Ovary (tissue), 9 donors: ENCODE measurements around the gene BCL11B. TPM values are rescaled to one million over a fixed set of nuclear protein-coding genes. Genes with fewer than 3 reads are reported as not detected.
"Not testable (repeated sequence)": the region's sequence is repeated elsewhere in the genome, so short reads cannot be mapped to it uniquely, and the experiment has no call there.

Experiments used
- DNase-seq, 5 donors: peaks; one replicate each; pipeline ENCODE4 v3.0.0-alpha.2; 2019 to 2020
- H3K27ac ChIP-seq, 2 donors: fragments of 200-600 bp; one replicate each; pipeline versions ENCODE4 v1.5.1 to v1.8.0; 2019 to 2022
- H3K27me3 ChIP-seq: fragments of 200-600 bp; one replicate; pipeline ENCODE4 v1.8.0; 2022
- H3K36me3 ChIP-seq: fragments of 200-600 bp; sonication (generic); one replicate; pipeline ENCODE4 v1.5.1; 2019
- H3K4me1 ChIP-seq: one replicate; pipeline ENCODE4 v1.8.1; 2013; ENCODE audit warnings: mild to moderate bottlenecking, moderate library complexity; ENCODE audit not compliant: insufficient read depth
- H3K4me3 ChIP-seq: fragments of 200-600 bp; sonication (generic); one replicate; pipeline ENCODE4 v1.5.1; 2017
- H3K9me3 ChIP-seq, 2 donors: fragments of 200-600 bp in 1 of 2; sonication (generic) in 1 of 2; one replicate each; pipeline versions ENCODE4 v1.5.1 to v1.8.1; 2013 to 2019; ENCODE audit warnings: mild to moderate bottlenecking in 1 of 2, moderate library complexity in 1 of 2
- CTCF ChIP-seq, 3 donors: fragments of 450-650 bp in 2 of 3; fragments of 200-600 bp in 1 of 3; IDR thresholded peaks; one replicate each; pipeline versions ENCODE4 v1.5.1 to v1.8.0; 2016 to 2022; ENCODE audit warnings: antibody characterized with exemption in 3 of 3, mild to moderate bottlenecking in 1 of 3
- EP300 ChIP-seq: sonication (generic); formaldehyde crosslinking; IDR thresholded peaks from one replicate; pipeline ENCODE4 v1.6.1; 2017; ENCODE audit warnings: antibody characterized with exemption
- POLR2A ChIP-seq: fragments of 450-650 bp; IDR thresholded peaks from one replicate; pipeline ENCODE4 v1.6.1; 2017; ENCODE audit warnings: antibody characterized with exemption, mild to moderate bottlenecking, moderate library complexity
- WGBS, 3 donors: extraction: QIAGEN DNeasy Blood & Tissue Kit in 1 of 3; methylation state at CpG; one replicate each; pipeline versions ENCODE4 v1.1.5 to v1.1.7; 2013 to 2017; 5-methylcytosine and 5-hydroxymethylcytosine counted together
- intact Hi-C, 4 donors: fragments of 100-400 bp; cut with DNase I; formaldehyde crosslinking; loops; one replicate each; pipeline versions ENCODE4 v1.11.0 to v1.15.1; 2022 to 2023
- polyA plus RNA-seq, 2 donors: library from polyadenylated mRNA; stranded (reverse); fragments of 200-250 nt in 1 of 2; fragments of 350-450 nt in 1 of 2; fragmentation: Illumina TruSeq in 1 of 2; extraction: RNeasy Lipid Tissue Mini Kit (QIAGEN cat#74804) in 1 of 2; gene quantifications; one replicate each; pipeline ENCODE4 v1.2.3, GENCODE V29; 2013 to 2014
- total RNA-seq, 7 donors: library from RNA; depleted of rRNA in 2 of 7; stranded (reverse); fragments of >200 nt in 2 of 7; fragmentation: NEBNext Ultra II Directional in 3 of 7; extraction: Animal tissue kit (Norgen Biotek cat#: 25700) in 3 of 7; gene quantifications; one replicate each; pipeline versions ENCODE4 v1.1.0 to v1.2.4, GENCODE V29; 2016 to 2023
- donor health status: DM: no; HTN: no; CAD: no; lungs with moderate emphysema.
- donor health status: DM: no; HTN: no; CAD: no.
- donor health status: Bipolar disorder and iron deficiency.
- donor health status: DM: yes; HTN: yes; CAD: no.
- donor health status: DM: no; HTN: no; CAD: no.
- donor health status: DM: yes; HTN: yes; CAD: no.

The BCL11B gene
- total and polyA plus RNA-seq, 9 donors = 0.08 to 0.84 (median 0.43) TPM

- intact Hi-C loops = no loop called here
- Histone ChIP-seq H3K27me3 (no peaks in the 10 kb centered on the region), H3K4me3 (no peak overlapping the region), H3K36me3 (no peaks in the 10 kb centered on the region), H3K27ac (no peak overlapping the region), H3K4me1 (no peaks in the 10 kb centered on the region), H3K9me3 (no peaks in the 10 kb centered on the region)
- no peak for TF ChIP-seq CTCF (IDR thresholded peaks at IDR 0.05)
- no peak for TF ChIP-seq POLR2A
- no peak for TF ChIP-seq EP300
- WGBS, 3 donors = 37 to 52% (median 44%) methylated on average over 23 of the region's 23 CpGs
- no peak for DNase-seq
These were observed 41.5 kb downstream of the BCL11B start for GRCh38 chr14:99230208-99231151.

GRCh38 chr14:99229654-99230207, 42.3 kb downstream of the BCL11B start:
- Histone ChIP-seq H3K36me3 (no peaks in the 10 kb centered on the region), H3K27me3 (no peaks in the 10 kb centered on the region), H3K4me3 (no peak overlapping the region), H3K27ac (no peak overlapping the region), H3K4me1 (no peaks in the 10 kb centered on the region), H3K9me3 (no peaks in the 10 kb centered on the region)
- no peak for TF ChIP-seq POLR2A
- TF ChIP-seq CTCF (IDR thresholded peaks at IDR 0.05) = no peak
- no peak for TF ChIP-seq EP300
- 52 to 66% (median 60%) methylated on average over 10 of the region's 10 CpGs for WGBS, 3 donors
- DNase-seq = no peak
- intact Hi-C loops = no loop called here

- H3K4me3 ChIP-seq, H3K9me3 ChIP-seq, H3K27ac ChIP-seq, DNase-seq, H3K36me3 ChIP-seq, H3K27me3 ChIP-seq, H3K4me1 ChIP-seq, intact Hi-C loops: not testable (repeated sequence)
- 95 to 99% (median 98%) methylated on average over 4 of the region's 4 CpGs for WGBS, 3 donors
These were observed 43.2 kb downstream of the BCL11B start for GRCh38 chr14:99228760-99229159.

- H3K9me3 ChIP-seq = no peaks in the 10 kb centered on the region
- WGBS, 3 donors = 75 to 85% (median 75%) methylated on average over 4 of the region's 4 CpGs
These were observed 45.3 kb downstream of the BCL11B start for GRCh38 chr14:99226687-99227086.

More at GRCh38 chr14:99226687-99227086, 45.3 kb downstream of the BCL11B start:
- no peak overlapping the region for H3K4me3 ChIP-seq
- intact Hi-C loops = no loop called here
- H3K4me1 ChIP-seq = no peaks in the 10 kb centered on the region
- TF ChIP-seq EP300 (no peak), CTCF (IDR thresholded peaks at IDR 0.05) (no peak), POLR2A (no peak)
- DNase-seq = no peak
- no peaks in the 10 kb centered on the region for H3K36me3 ChIP-seq
- H3K27ac ChIP-seq = no peak overlapping the region
- H3K27me3 ChIP-seq = no peaks in the 10 kb centered on the region
